Loucy (cell line): Measurements from ENCODE around the gene HGFAC.

ENCODE experiments used
- EZH2phosphoT487 ChIP-seq: fragments of 200-600 bp; IDR thresholded peaks from 2 replicates; pipeline ENCODE4 v1.6.1; 2018; ENCODE audit warnings: antibody characterized with exemption, mild to moderate bottlenecking, moderate library complexity, borderline replicate concordance
- TF ChIP-seq, protein P1 (sequence below): fragments of 200-600 bp; sonication (generic); conservative IDR thresholded peaks from 2 replicates; pipeline ENCODE4 v1.5.1; 2014; ENCODE audit warnings: mild to moderate bottlenecking, antibody characterized with exemption, low read length

DNA sequence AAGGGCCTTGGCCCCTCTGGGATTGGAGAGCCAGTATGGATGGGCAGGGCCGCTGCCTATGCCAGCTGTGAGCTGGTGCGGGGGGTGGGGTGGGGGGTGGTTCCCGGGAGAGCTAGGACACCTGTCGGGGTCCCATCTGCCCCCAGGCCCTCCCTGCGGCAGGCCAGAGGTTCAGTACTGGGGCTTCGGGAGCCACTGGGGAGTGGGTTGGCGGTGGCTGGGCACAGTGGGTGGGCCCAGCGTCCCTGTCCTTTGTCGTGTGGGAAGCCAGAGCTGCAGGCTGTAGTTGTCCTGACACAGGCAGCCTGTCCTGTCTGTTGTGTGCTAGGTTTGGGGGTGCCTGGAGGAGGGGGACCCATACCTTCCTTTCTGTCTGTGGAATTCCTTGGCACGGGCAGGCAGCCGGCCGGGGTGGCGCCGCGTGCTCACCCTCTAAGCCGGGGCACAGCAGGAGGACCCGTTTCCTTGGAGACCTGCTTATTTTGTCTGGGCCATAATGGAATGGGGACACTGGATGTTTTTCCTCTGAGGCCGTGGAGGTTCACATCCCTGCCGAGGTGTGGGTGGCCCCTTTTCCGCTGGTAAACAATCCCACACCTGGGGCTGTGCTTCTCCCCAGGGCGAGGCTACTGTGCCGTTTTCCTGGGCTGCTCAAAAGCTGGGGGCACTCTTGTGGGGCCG is 36.1 kb downstream of the HGFAC start:
- TF ChIP-seq, protein P1, sequence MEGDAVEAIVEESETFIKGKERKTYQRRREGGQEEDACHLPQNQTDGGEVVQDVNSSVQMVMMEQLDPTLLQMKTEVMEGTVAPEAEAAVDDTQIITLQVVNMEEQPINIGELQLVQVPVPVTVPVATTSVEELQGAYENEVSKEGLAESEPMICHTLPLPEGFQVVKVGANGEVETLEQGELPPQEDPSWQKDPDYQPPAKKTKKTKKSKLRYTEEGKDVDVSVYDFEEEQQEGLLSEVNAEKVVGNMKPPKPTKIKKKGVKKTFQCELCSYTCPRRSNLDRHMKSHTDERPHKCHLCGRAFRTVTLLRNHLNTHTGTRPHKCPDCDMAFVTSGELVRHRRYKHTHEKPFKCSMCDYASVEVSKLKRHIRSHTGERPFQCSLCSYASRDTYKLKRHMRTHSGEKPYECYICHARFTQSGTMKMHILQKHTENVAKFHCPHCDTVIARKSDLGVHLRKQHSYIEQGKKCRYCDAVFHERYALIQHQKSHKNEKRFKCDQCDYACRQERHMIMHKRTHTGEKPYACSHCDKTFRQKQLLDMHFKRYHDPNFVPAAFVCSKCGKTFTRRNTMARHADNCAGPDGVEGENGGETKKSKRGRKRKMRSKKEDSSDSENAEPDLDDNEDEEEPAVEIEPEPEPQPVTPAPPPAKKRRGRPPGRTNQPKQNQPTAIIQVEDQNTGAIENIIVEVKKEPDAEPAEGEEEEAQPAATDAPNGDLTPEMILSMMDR: no peak
- TF ChIP-seq EZH2phosphoT487: no peak
